HepG2 (cell line): ENCODE results near the gene INSRR. TPM values are rescaled to one million over a fixed set of nuclear protein-coding genes. Genes with fewer than 3 reads are reported as not detected.

Source experiments
- ATAC-seq: fragments of 200-7000 bp; cut with Tn5 transposase; 3 replicates; pipeline ENCODE4 v1.9.1; 2020; ENCODE audit warnings: mild to moderate bottlenecking, moderate library complexity
- BruUV-seq: library from RNA; stranded (reverse); fragments of 400-500 nt; replicated peaks from 2 replicates; lab custom pipeline; 2021; lab: Mats Ljungman, UMichigan
- CTCF ChIA-PET: fragments of 300-600 bp; formaldehyde crosslinking; extraction: SDS; loops from one replicate; lab custom pipeline; 2021; ENCODE audit warnings: low total read pairs, inconsistent platforms, low intra/inter-chr PET ratio; lab: Yijun Ruan, JAX
- POLR2A ChIA-PET: fragments of 350-600 bp; sonication (Branson Sonifier 250); formaldehyde crosslinking; loops from one replicate; lab custom pipeline; 2020; ENCODE audit warnings: antibody characterized with exemption, inconsistent platforms; lab: Yijun Ruan, JAX
- DNase-seq: peaks from one replicate; pipeline ENCODE4 v3.0.0-alpha.2; 2015; ENCODE audit warnings: low spot score
- FAIRE-seq: peaks from 3 replicates; lab custom pipeline; 2011; peaks lifted over from hg19 to GRCh38; lab: Jason Lieb, UNC
- H2AFZ ChIP-seq: one replicate; pipeline ENCODE4 v1.6.1; 2011; ENCODE audit warnings: low read length, inconsistent platforms
- H3K27ac ChIP-seq: fragments of 300-600 bp; 3 replicates; pipeline ENCODE4 v1.8.0; 2011; ENCODE audit warnings: mixed run types, mild to moderate bottlenecking, mixed read lengths, low read length, inconsistent platforms; ENCODE audit not compliant: insufficient read depth; ENCODE audit errors: extremely low read length
- H3K27me3 ChIP-seq, 2 experiments: fragments of 200-600 bp in 1 of 2; 2 replicates in 1 of 2; 3 replicates in 1 of 2; pipeline versions ENCODE4 v1.6.0 to v1.8.0; 2011; ENCODE audit warnings: low read length in 2 of 2, mild to moderate bottlenecking in 2 of 2, moderate library complexity in 2 of 2, inconsistent platforms in 1 of 2; ENCODE audit not compliant: insufficient read depth in 2 of 2, control insufficient read depth in 1 of 2
- H3K36me3 ChIP-seq, 2 experiments: fragments of 200-600 bp in 1 of 2; replicated peaks in 1 of 2; 2 replicates in 1 of 2; 3 replicates in 1 of 2; pipeline versions ENCODE4 v1.5.1 to v1.8.0; 2011; ENCODE audit warnings: low read length in 2 of 2, inconsistent platforms in 1 of 2; ENCODE audit not compliant: insufficient read depth in 2 of 2, control insufficient read depth in 1 of 2
- H3K4me1 ChIP-seq: 2 replicates; pipeline ENCODE4 v1.5.1; 2012; ENCODE audit warnings: low read length, inconsistent platforms; ENCODE audit not compliant: insufficient read depth
- H3K4me2 ChIP-seq: 2 replicates; pipeline ENCODE4 v1.6.0; 2011; ENCODE audit warnings: low read depth, low read length, inconsistent platforms
- H3K4me3 ChIP-seq, 3 experiments: fragments of 200-600 bp in 1 of 3; sonication (generic), shearing (Covaris generic) in 1 of 3; replicated peaks in 1 of 3; 2 replicates each; pipeline ENCODE4 v1.5.1; 2011 to 2016; ENCODE audit warnings: low read length in 3 of 3, inconsistent platforms in 2 of 3, low read depth in 2 of 3, mild to moderate bottlenecking in 2 of 3, control low read depth in 1 of 3, mixed read lengths in 1 of 3; ENCODE audit not compliant: insufficient read depth in 1 of 3
- H3K79me2 ChIP-seq: one replicate; pipeline ENCODE4 v1.6.1; 2011; ENCODE audit warnings: low read length, inconsistent platforms; ENCODE audit not compliant: insufficient read depth
- H3K9ac ChIP-seq: 2 replicates; pipeline ENCODE4 v1.6.0; 2011; ENCODE audit warnings: mild to moderate bottlenecking, low read depth, low read length, inconsistent platforms; ENCODE audit not compliant: insufficient read depth
- H3K9me3 ChIP-seq: 2 replicates; pipeline ENCODE4 v1.5.1; 2012; ENCODE audit warnings: mild to moderate bottlenecking, low read length
- H4K20me1 ChIP-seq: 2 replicates; pipeline ENCODE4 v1.6.0; 2011; ENCODE audit warnings: inconsistent platforms, mild to moderate bottlenecking, low read length, moderate library complexity; ENCODE audit not compliant: insufficient read depth
- DMAP1 ChIP-seq: IDR thresholded peaks from 2 replicates; pipeline ENCODE4 v1.6.1; 2016
- E2F1 ChIP-seq: sonication (generic); formaldehyde crosslinking; IDR thresholded peaks from 2 replicates; pipeline ENCODE4 v1.5.0; 2020; ENCODE audit warnings: missing genetic modification reagents
- FOXA3 ChIP-seq: IDR thresholded peaks from 2 replicates; pipeline ENCODE4 v1.6.1; 2016; ENCODE audit warnings: missing genetic modification reagents, missing compliant biosample characterization
- FOXP4 ChIP-seq: sonication (generic); formaldehyde crosslinking; IDR thresholded peaks from 2 replicates; pipeline ENCODE4 v1.4.0; 2020; ENCODE audit warnings: missing genetic modification reagents
- HES4 ChIP-seq: sonication (generic); formaldehyde crosslinking; IDR thresholded peaks from 2 replicates; pipeline ENCODE4 v1.9.0; 2021; ENCODE audit warnings: mild to moderate bottlenecking, missing genetic modification reagents, borderline replicate concordance
- HMGXB4 ChIP-seq, 2 experiments: sonication (generic) in 1 of 2; formaldehyde crosslinking in 1 of 2; IDR thresholded peaks; 2 replicates each; pipeline versions ENCODE4 v1.4.0 to v1.6.1; 2018 to 2020; ENCODE audit warnings: missing genetic modification reagents in 2 of 2, borderline replicate concordance in 1 of 2, low read depth in 1 of 2, mild to moderate bottlenecking in 1 of 2, missing biosample characterization in 1 of 2
- HNRNPL ChIP-seq: fragments of 200-400 bp; formaldehyde crosslinking; IDR thresholded peaks from 2 replicates; pipeline ENCODE4 v1.6.1; 2017; ENCODE audit warnings: mild to moderate bottlenecking, low read depth, low read length
- HOXA5 ChIP-seq: sonication (generic); formaldehyde crosslinking; IDR thresholded peaks from 2 replicates; pipeline ENCODE4 v1.4.0; 2020; ENCODE audit warnings: missing genetic modification reagents
- MTF2 ChIP-seq: sonication (generic); formaldehyde crosslinking; IDR thresholded peaks from 2 replicates; pipeline ENCODE4 v1.5.0; 2020; ENCODE audit warnings: missing genetic modification reagents, borderline replicate concordance
- SNRNP70 ChIP-seq: fragments of 200-400 bp; formaldehyde crosslinking; IDR thresholded peaks from 2 replicates; pipeline ENCODE4 v1.6.1; 2017; ENCODE audit warnings: mild to moderate bottlenecking, low read depth, low read length, moderate library complexity
- ZNF251 ChIP-seq: sonication (generic); formaldehyde crosslinking; IDR thresholded peaks from 2 replicates; pipeline ENCODE4 v1.9.0; 2021; ENCODE audit warnings: mild to moderate bottlenecking, missing genetic modification reagents
- ZNF333 ChIP-seq: sonication (generic); formaldehyde crosslinking; IDR thresholded peaks from 2 replicates; pipeline ENCODE4 v1.4.0; 2020; ENCODE audit warnings: mild to moderate bottlenecking, missing genetic modification reagents, borderline replicate concordance
- ZNF567 ChIP-seq: sonication (generic); formaldehyde crosslinking; IDR thresholded peaks from 2 replicates; pipeline ENCODE4 v1.8.1; 2023; ENCODE audit warnings: mild to moderate bottlenecking, missing genetic modification reagents, borderline replicate concordance
- ZSCAN5A ChIP-seq: sonication (generic); formaldehyde crosslinking; IDR thresholded peaks from 2 replicates; pipeline ENCODE4 v1.8.0; 2022; ENCODE audit warnings: mild to moderate bottlenecking, missing genetic modification reagents, borderline replicate concordance
- WGBS: methylation state at CpG from one replicate; pipeline ENCODE4 v1.1.6; 2017; ENCODE audit warnings: low lambda C conversion rate; 5-methylcytosine and 5-hydroxymethylcytosine counted together
- in situ Hi-C: cut with HindIII; loops from 2 replicates; pipeline ENCODE4 v1.10.0; 2017; ENCODE audit warnings: low pct_unique_long_range_greater_than_20kb; ENCODE audit not compliant: extremely low pct_ligation_motif_present
- intact Hi-C: fragments of 100-400 bp; cut with micrococcal nuclease; formaldehyde crosslinking; loops from one replicate; pipeline ENCODE4 v1.10.0; 2022; ENCODE audit not compliant: unreplicated experiment
- polyA plus RNA-seq, 8 experiments: library from polyadenylated mRNA; depleted of rRNA in 3 of 8; stranded (reverse) in 7 of 8; unstranded in 1 of 8; fragments of >200 nt; fragmentation: Illumina TruSeq in 4 of 8; extraction: Trizol in 4 of 8; gene quantifications; 2 replicates each; pipeline versions ENCODE4 v1.2.1 to v1.2.3, GENCODE V29; 2011 to 2016; ENCODE audit warnings: low read depth in 4 of 8, missing spikeins in 1 of 8, mixed read lengths in 1 of 8; ENCODE audit not compliant: insufficient read depth in 1 of 8
- total RNA-seq, 5 experiments: library from RNA; depleted of rRNA; stranded (reverse); fragments of >200 nt; fragmentation: Illumina TruSeq; extraction: Trizol; gene quantifications; 2 replicates each; pipeline ENCODE4 v1.2.3, GENCODE V29; 2016; ENCODE audit warnings: low read depth in 1 of 5

The INSRR gene
- total and polyA plus RNA-seq, 2 of the 13 experiments (the other 11 are each of a cell fraction or from before 2014, with no cell fraction given), result not detected

- no peak for TF ChIP-seq HMGXB4 (CRISPR knock-in tag; IDR thresholded peaks at IDR 0.05; ENCODE audit: borderline replicate concordance in 1 of 2, low read depth in 1 of 2)
- TF ChIP-seq ZNF567, result no peak
Observed at GRCh38 chr1:156806512-156807440, 52.1 kb downstream of the INSRR start (continued).

- ATAC-seq (no peak), DNase-seq (no peak), FAIRE-seq (no peak)
- in situ Hi-C loops (no loop called here), intact Hi-C loops (no loop called here)
- 75% methylated on average over 3 of the region's 3 CpGs for WGBS
- no peaks in the 10 kb centered on the region for H3K27me3 ChIP-seq
- CTCF ChIA-PET, result no interaction called here
- POLR2A ChIA-PET, result interaction anchor here (1.2 kb wide), 1 partner anchor 8 kb away, joined by 3 read pairs; no protein-coding TSS in a partner anchor
- H3K79me2 ChIP-seq, result no peaks in the 10 kb centered on the region
- H3K4me3 ChIP-seq, result no peak overlapping the region
- no peak overlapping the region for H3K4me2 ChIP-seq
- no peak overlapping the region for H2AFZ ChIP-seq
- no peaks in the 10 kb centered on the region for H3K4me1 ChIP-seq
- H3K36me3 ChIP-seq, result peaks cover 2 to 4% of the 10 kb centered on the region in 2 experiments; a peak in 4 of 5 replicates
- no peaks in the 10 kb centered on the region for H4K20me1 ChIP-seq
- H3K9ac ChIP-seq, result no peak overlapping the region
- BruUV-seq, result no TSS peak
- no peak overlapping the region for H3K27ac ChIP-seq
- no peaks in the 10 kb centered on the region for H3K9me3 ChIP-seq
- TF ChIP-seq E2F1 (CRISPR knock-in tag) (no peak), ZSCAN5A (CRISPR knock-in tag) (no peak), DMAP1 (CRISPR knock-in tag) (no peak), FOXA3 (CRISPR knock-in tag) (no peak), SNRNP70 (no peak), ZNF333 (CRISPR knock-in tag) (no peak), ZNF251 (CRISPR knock-in tag) (no peak), HOXA5 (no peak), HNRNPL (no peak), FOXP4 (CRISPR knock-in tag) (no peak), MTF2 (no peak), HES4 (CRISPR knock-in tag) (no peak)
Observed at GRCh38 chr1:156805766-156806511, 53.0 kb downstream of the INSRR start.
